Stimulated activated CD8-positive, alpha-beta memory T cell treated with anti-CD3 and anti-CD28 coated beads, Interleukin-2, amount 100 ng/mL, for 48 hours (primary cell): ENCODE measurements around the gene ADAMTS13.
"Not testable (repeated sequence)": the region's sequence is repeated elsewhere in the genome, so short reads cannot be mapped to it uniquely, and the experiment has no call there.

Source experiments
- DNase-seq, 2 donors: peaks; one replicate each; pipeline ENCODE4 v3.0.0-alpha.2; 2020; ENCODE audit warnings: low read depth in 2 of 2

The ADAMTS13 gene

DNA sequence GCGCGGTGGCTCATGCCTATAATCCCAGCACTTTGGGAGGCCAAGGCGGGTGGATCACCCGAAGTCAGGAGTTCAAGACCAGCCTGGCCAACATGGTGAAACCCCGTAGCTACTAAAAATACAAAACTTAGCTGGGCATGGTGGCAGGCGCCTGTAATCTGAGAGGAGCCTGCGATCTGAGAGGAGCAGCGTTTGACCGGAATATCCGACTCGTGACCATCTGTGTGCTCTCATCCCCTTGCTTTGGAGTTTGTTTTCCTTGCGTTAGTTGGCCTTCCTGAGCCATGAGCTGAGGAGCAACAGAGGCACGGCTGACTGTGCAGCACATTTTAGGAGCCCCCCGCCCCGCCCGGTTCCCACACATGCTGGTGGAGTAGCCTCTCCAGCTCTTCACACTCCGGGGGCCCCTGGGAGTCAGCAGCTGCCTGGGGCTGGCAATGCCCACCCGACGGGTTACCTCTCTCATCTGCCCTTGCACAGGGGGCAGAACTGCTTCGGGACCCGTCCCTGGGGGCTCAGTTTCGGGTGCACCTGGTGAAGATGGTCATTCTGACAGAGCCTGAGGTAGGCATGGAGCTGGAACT, 3.0 kb downstream of the ADAMTS13 start:
- no peak for DNase-seq

DNA sequence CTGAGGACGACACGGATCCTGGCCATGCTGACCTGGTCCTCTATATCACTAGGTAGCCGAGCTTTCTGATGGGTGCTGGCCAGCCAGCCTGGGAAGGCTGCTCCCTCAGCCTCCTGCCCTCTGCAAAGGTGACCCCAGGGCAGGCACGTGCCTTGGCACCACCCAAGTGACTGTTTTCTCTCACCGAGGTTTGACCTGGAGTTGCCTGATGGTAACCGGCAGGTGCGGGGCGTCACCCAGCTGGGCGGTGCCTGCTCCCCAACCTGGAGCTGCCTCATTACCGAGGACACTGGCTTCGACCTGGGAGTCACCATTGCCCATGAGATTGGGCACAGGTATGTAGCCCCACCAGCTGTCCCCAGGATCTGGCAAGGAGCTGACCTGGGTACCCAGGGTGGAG, 3.8 kb downstream of the ADAMTS13 start:
- no peak for DNase-seq

GRCh38 chr9:133427658-133428348, 5.6 kb downstream of the ADAMTS13 start:
- no peak for DNase-seq

DNA sequence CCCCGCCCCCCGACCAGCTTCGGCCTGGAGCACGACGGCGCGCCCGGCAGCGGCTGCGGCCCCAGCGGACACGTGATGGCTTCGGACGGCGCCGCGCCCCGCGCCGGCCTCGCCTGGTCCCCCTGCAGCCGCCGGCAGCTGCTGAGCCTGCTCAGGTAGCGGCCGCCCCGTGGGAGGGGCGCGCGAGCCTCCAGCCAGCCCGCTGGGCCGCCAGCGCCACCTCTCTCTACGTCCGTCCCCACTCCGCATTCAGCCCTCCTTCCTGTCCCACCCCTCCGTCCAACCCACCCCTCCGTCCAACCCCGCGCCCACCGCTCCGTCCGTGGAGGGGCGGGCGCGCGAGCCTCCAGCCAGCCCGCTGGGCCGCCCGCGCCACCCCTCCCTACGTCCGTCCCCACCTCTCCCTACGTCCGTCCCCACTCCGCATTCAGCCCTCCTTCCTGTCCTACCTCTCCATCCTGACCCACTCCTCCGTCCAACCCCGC, 6.5 kb downstream of the ADAMTS13 start:
- no peak for DNase-seq

- DNase-seq = no peak
Observed at GRCh38 chr9:133429214-133429613, 7.0 kb downstream of the ADAMTS13 start.

DNA sequence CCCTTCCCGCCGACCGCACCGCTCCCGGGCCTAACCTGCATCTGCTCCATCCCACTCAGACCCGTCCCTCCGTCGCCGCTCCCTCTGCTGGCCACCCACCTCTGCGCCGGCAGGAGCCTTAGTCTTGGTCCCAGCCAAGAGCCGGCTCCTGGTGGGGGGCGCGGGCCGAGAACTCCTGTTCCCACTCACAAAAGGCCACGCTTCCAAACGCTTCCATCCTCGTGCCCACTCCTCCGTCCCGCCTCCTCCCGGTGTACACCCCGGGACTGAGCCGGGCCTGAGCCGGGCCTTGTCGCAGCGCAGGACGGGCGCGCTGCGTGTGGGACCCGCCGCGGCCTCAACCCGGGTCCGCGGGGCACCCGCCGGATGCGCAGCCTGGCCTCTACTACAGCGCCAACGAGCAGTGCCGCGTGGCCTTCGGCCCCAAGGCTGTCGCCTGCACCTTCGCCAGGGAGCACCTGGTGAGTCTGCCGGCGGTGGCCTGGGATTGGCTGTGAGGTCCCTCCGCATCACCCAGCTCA, 7.5 kb downstream of the ADAMTS13 start:
- no peak for DNase-seq

DNA sequence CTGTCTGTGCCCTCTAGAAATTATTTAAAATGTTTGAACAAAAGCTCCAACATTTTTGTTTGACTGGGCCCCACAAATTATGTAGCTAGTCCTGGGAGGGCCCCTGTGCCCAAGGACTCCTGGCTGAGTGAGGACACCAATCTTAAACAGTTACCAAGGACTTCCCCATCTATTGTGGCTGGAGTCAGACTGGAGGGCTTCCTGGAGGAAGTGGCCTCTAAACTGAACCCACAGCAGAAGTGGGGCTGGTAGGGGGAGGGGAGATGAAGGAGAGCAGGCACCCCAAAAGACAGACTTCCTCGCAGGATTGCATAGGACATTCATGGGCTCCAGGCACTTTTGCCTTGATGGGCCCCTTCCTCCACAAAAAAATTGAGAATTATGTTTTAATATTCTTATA, 8.1 kb downstream of the ADAMTS13 start:
- DNase-seq = no peak

DNA sequence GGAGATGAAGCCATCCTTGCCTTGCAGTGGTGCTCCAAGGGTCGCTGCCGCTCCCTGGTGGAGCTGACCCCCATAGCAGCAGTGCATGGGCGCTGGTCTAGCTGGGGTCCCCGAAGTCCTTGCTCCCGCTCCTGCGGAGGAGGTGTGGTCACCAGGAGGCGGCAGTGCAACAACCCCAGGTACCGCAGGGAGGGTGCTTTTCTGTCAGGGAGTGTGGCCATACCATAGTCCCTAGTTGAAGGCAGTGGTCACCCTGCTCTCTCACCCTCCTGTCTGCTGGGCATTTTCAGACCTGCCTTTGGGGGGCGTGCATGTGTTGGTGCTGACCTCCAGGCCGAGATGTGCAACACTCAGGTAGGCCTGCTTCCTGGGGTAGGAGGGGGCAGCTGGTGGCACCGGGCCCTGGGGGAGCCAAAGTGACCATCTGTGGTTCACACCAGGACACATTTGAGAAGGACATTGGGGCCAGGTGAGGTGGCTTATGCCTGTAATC, 11.2 kb downstream of the ADAMTS13 start:
- DNase-seq = no peak

DNA sequence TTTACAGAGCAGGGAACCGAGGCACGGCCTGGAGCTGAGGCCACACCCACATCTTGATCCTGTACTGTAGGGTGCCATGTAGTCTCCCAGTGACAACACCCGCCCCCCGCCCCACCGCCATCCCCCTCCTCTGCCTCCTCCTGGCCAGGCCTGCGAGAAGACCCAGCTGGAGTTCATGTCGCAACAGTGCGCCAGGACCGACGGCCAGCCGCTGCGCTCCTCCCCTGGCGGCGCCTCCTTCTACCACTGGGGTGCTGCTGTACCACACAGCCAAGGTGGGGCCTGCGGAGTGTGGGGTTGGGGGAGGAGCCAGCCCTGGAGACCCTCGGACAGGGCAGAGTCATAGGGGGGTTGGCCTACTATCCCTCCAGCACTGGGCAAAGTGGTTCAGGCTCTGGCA, 14.5 kb downstream of the ADAMTS13 start:
- no peak for DNase-seq

DNA sequence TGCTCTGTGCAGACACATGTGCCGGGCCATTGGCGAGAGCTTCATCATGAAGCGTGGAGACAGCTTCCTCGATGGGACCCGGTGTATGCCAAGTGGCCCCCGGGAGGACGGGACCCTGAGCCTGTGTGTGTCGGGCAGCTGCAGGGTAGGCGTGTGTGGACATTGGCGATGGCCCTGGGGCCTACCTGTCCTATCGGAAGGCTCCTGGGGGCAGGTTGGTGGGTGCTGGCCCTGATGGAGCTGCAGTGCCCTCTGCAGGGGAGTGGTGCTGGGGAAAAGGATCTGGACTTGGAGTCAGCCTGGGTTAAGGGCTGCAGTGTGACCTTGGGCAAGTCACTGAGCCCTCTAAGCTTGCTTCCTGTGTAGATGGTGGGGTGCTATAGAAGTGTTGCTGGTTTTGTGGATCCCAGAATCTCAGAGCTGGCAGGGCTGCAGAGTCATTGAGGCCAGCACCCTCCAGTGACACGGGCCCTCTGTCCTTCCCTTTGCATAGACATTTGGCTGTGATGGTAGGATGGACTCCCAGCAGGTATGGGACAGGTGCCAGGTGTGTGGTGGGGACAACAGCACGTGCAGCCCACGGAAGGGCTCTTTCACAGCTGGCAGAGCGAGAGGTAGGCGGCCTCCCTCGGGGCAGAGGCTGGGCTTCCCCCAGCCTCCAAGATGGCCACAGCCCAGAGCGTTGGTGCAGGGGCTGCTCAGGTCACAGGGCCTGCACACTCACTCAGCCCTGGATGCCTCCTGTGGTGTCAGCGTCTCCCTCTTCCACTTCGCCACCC, 15.8 kb downstream of the ADAMTS13 start:
- no peak for DNase-seq

DNA sequence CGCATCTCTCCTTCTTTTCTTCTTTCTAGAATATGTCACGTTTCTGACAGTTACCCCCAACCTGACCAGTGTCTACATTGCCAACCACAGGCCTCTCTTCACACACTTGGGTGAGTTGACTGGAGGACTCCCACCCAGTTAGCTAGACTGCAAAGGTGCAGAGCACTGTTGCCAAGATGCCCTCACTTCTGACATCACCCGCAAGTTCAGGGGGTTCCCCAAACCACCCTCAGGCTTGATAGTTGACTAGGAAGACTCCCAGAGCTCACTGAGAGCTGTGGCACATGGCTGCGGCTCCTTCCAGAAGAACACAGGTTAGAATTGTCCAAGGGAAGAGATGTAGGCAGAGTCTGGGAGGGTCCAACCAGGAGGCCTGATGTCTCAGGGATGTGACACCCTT, 17.2 kb downstream of the ADAMTS13 start:
- DNase-seq = no peak

DNA sequence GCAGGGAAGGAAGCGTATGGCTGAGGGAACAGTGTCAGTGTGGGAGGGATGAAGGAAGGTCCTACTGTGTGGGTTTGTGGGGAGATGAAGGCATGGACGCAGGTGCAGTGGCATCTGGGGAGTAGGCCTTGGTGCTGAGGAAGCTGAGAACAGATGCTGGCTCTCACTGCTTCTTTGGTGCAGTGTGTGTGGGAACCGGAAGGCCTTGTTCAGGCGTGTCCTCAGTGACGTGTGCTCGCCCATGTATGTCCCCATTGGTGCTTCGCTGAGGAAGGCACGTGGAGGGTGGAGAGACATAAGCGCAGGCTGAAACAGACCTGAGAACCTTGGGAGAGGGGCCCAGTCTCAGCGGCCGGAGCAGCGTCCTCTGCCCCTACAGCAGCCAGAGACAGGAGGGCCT, 18.7 kb downstream of the ADAMTS13 start:
- DNase-seq = no peak

DNA sequence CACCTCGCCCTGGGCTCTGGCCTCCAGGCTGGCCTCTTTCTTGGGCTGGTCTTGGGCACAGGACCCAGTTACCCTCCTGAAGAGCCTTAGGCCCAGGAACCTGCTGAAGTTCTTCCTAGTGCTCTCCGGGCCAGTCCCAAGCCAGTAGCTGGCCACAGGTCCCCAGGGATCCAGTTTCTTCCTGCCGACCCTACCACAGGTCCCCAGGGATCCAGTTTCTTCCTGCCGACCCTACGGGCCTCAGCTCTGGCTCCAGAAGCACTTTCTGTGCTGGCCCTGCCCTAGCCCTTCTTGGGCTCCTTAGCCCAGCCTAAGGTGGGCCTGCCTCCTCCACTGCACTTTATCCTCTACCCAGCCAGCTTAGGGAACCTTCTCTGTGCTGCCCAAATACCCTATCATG, 19.4 kb downstream of the ADAMTS13 start:
- no peak for DNase-seq

DNA sequence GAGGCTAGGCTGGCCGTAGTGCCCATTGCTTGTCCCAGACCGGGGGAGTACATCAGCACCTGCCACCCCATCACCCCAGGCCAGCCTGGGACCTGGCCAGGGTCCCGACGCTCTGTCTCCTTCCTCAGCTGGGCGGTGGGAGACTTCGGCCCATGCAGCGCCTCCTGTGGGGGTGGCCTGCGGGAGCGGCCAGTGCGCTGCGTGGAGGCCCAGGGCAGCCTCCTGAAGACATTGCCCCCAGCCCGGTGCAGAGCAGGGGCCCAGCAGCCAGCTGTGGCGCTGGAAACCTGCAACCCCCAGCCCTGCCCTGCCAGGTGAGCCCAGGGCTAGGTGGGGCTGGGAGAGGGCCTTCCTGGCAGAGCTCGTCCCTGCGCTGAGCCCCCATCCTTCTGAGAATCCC, 21.1 kb downstream of the ADAMTS13 start:
- DNase-seq = no peak

GRCh38 chr9:133443982-133444381, 21.8 kb downstream of the ADAMTS13 start:
- DNase-seq = no peak

DNA sequence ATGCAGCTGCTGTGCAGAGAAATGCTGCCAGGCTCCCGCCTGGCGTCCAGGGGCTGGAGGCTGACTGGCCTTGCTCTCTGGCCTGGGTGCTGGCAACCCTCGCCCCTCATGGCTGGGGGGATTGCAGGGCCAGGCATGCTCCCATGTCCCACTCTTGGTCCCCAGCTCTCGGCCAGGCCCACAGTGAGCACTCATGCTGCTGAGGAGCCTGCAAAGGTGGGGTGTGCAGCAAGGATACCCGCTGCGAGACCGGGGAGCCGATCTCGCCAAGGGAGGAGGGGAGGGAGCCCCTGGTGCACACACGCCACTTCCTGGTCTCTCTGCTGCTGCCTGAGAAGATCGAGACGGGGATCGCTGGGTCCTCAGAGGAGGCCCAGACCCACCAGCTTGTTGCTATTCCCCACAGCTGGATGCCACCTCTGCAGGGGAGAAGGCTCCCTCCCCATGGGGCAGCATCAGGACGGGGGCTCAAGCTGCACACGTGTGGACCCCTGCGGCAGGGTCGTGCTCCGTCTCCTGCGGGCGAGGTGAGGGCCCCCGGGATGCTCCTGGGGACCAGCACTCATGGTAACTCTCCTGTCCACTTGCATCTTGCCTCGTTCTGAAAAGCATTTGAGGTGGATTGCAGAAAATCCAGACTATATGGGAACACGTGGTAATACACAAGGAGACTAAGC, 23.3 kb downstream of the ADAMTS13 start:
- DNase-seq = no peak

DNA sequence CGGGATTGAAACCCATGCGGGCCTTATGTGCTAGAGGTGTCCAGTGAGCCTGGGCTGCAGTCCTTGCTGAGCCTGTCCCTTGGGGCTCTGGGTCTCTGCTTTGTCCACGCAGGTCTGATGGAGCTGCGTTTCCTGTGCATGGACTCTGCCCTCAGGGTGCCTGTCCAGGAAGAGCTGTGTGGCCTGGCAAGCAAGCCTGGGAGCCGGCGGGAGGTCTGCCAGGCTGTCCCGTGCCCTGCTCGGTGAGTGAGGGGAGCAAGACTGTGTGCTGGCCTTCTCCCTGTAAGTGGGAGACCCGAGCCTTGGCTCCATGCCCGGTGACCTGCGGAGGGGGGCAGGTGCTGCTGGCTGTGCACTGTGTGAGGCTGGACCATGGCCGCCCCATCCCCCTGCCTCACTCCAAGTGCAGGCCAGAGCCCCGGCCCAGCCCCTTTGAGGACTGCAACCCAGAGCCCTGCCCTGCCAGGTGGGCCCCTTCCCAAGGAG, 26.4 kb downstream of the ADAMTS13 start:
- DNase-seq = no peak

DNA sequence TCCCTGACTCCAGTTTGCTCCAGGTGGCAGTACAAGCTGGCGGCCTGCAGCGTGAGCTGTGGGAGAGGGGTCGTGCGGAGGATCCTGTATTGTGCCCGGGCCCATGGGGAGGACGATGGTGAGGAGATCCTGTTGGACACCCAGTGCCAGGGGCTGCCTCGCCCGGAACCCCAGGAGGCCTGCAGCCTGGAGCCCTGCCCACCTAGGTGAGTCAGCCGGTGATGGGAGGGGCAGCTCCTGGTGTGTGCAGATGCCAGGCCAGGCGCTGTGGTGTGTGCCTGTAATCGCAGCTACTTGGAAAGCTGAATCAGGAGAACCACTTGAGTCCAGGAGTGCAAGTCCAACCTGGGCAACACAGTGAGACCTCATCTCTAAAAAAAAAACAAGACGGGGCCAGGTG, 27.6 kb downstream of the ADAMTS13 start:
- no peak for DNase-seq

DNA sequence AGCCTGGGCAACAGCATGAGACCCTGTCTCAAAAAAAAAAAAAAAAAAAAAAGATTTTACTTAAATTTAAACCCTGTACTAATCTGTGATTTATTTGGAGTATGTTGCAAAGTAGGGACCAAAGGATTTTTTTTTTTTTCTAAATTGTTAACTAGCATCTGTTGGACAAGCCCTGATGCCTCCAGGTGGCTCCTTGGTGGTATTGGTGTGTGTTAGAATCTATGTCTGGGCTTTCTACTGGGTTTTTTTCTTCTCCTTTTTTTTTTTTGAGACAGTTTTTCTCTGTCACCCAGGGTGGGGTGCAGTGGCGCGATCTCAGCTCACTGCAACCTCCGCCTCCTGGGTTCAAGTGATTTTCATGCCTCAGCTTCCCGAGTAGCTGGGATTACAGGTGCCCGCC, 29.7 kb downstream of the ADAMTS13 start:
- not testable (repeated sequence) for DNase-seq

GRCh38 chr9:133452562-133452961, 30.4 kb downstream of the ADAMTS13 start:
- no peak for DNase-seq

GRCh38 chr9:133453651-133454050, 31.5 kb downstream of the ADAMTS13 start:
- no peak for DNase-seq

DNA sequence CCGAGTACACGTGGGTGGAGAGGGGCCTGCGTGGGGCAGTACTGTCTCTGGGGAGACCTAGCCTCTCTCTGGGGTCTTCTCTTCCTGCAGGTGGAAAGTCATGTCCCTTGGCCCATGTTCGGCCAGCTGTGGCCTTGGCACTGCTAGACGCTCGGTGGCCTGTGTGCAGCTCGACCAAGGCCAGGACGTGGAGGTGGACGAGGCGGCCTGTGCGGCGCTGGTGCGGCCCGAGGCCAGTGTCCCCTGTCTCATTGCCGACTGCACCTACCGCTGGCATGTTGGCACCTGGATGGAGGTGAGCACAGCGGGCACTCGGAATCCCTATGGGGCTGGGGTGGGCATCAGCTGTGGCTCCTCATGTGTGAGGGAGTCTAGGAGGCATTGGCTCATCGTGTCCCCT, 32.2 kb downstream of the ADAMTS13 start:
- DNase-seq = no peak
